K562 (cell line): Measurements from ENCODE around the gene PLCG2. TPM values are rescaled to one million over a fixed set of nuclear protein-coding genes. Genes with fewer than 3 reads are reported as not detected.

Experiments
- ATAC-seq: fragments of 200-7000 bp; cut with Tn5 transposase; 3 replicates; pipeline ENCODE4 v1.9.1; 2020; ENCODE audit warnings: moderate library complexity
- BruUV-seq: library from RNA; stranded (reverse); fragments of 400-500 nt; replicated peaks from 2 replicates; lab custom pipeline; 2021; lab: Mats Ljungman, UMichigan
- CTCF ChIA-PET: fragments of 300-600 bp; formaldehyde crosslinking; extraction: SDS; loops from one replicate; lab custom pipeline; 2021; ENCODE audit warnings: low intra/inter-chr PET ratio; lab: Yijun Ruan, JAX
- POLR2A ChIA-PET: fragments of 300-600, 350-650 bp; sonication (Branson Sonifier 250); formaldehyde crosslinking; extraction: SDS; loops from one replicate; lab custom pipeline; 2021; ENCODE audit warnings: antibody characterized with exemption, inconsistent platforms; lab: Yijun Ruan, JAX
- DNase-seq, 4 experiments: peaks; one replicate each; pipeline versions ENCODE4 v3.0.0 to v3.0.0-alpha.2; 2011 to 2018; ENCODE audit warnings: low spot score in 3 of 4, mixed read lengths in 3 of 4; ENCODE audit errors: extremely low read depth in 1 of 4
- FAIRE-seq: peaks from 2 replicates; lab custom pipeline; 2011; peaks lifted over from hg19 to GRCh38; lab: Jason Lieb, UNC
- H2AFZ ChIP-seq: 2 replicates; pipeline ENCODE4 v1.6.0; 2011; ENCODE audit warnings: low read depth, low read length, control low read depth, inconsistent platforms
- H3K27ac ChIP-seq: fragments of 200-600 bp; 3 replicates; pipeline ENCODE4 v1.8.0; 2011; ENCODE audit warnings: low read depth, mild to moderate bottlenecking, control low read depth, inconsistent platforms, low read length, moderate library complexity, mixed read lengths; ENCODE audit errors: extremely low read depth
- H3K27me3 ChIP-seq, 2 experiments: fragments of 300-600 bp in 1 of 2; 2 replicates in 1 of 2; 3 replicates in 1 of 2; pipeline versions ENCODE4 v1.6.0 to v1.8.0; 2011; ENCODE audit warnings: inconsistent platforms in 2 of 2, low read length in 2 of 2, mild to moderate bottlenecking in 1 of 2, mixed read lengths in 1 of 2, moderate library complexity in 1 of 2; ENCODE audit not compliant: control insufficient read depth in 2 of 2, insufficient read depth in 2 of 2
- H3K36me3 ChIP-seq: fragments of 300-600 bp; 3 replicates; pipeline ENCODE4 v1.8.0; 2011; ENCODE audit warnings: mild to moderate bottlenecking, low read length, inconsistent platforms; ENCODE audit not compliant: control insufficient read depth, insufficient read depth
- H3K4me1 ChIP-seq, 2 experiments: fragments of 200-600 bp in 1 of 2; replicated peaks in 1 of 2; 2 replicates in 1 of 2; 3 replicates in 1 of 2; pipeline versions ENCODE4 v1.5.1 to v1.8.0; 2011; ENCODE audit warnings: inconsistent platforms in 2 of 2, low read length in 2 of 2, mild to moderate bottlenecking in 1 of 2, mixed read lengths in 1 of 2, moderate library complexity in 1 of 2; ENCODE audit not compliant: control insufficient read depth in 2 of 2, insufficient read depth in 2 of 2
- H3K4me2 ChIP-seq: 2 replicates; pipeline ENCODE4 v1.6.1; 2011; ENCODE audit warnings: low read length, control low read depth, inconsistent platforms, mixed read lengths; ENCODE audit not compliant: insufficient read depth
- H3K4me3 ChIP-seq: fragments of 200-600 bp; sonication (generic), shearing (Covaris generic); 2 replicates; pipeline ENCODE4 v1.5.1; 2016; ENCODE audit warnings: control low read depth, inconsistent platforms
- H3K79me2 ChIP-seq: fragments of 200-600 bp; 3 replicates; pipeline ENCODE4 v1.8.0; 2011; ENCODE audit warnings: low read length, inconsistent platforms; ENCODE audit not compliant: control insufficient read depth, insufficient read depth
- H3K9ac ChIP-seq, 2 experiments: 2 replicates each; pipeline versions ENCODE4 v1.6.0 to v1.6.1; 2011; ENCODE audit warnings: low read depth in 2 of 2, low read length in 2 of 2, control low read depth in 1 of 2, inconsistent platforms in 1 of 2, mild to moderate bottlenecking in 1 of 2, mixed read lengths in 1 of 2; ENCODE audit not compliant: insufficient read depth in 1 of 2
- H3K9me1 ChIP-seq: one replicate; pipeline ENCODE4 v1.6.0; 2011; ENCODE audit warnings: inconsistent platforms, mild to moderate bottlenecking, low read length, moderate library complexity; ENCODE audit not compliant: control insufficient read depth, insufficient read depth
- H3K9me3 ChIP-seq: replicated peaks from 2 replicates; pipeline ENCODE4 v1.5.1; 2011; ENCODE audit warnings: low read depth, low read length, inconsistent platforms; ENCODE audit not compliant: control insufficient read depth, insufficient read depth
- H4K20me1 ChIP-seq: replicated peaks from 2 replicates; pipeline ENCODE4 v1.6.1; 2011; ENCODE audit warnings: low read length, inconsistent platforms, mixed read lengths; ENCODE audit not compliant: control insufficient read depth, insufficient read depth
- BRD9 ChIP-seq: fragments of 450-650 bp; IDR thresholded peaks from 2 replicates; pipeline ENCODE4 v1.6.1; 2018; ENCODE audit warnings: low read depth; ENCODE audit not compliant: partially characterized antibody
- EGR1 ChIP-seq: fragments of 450-650 bp; conservative IDR thresholded peaks from 2 replicates; pipeline ENCODE4 v1.6.1; 2017; ENCODE audit warnings: mild to moderate bottlenecking
- HNRNPH1 ChIP-seq: fragments of 200-400 bp; formaldehyde crosslinking; optimal IDR thresholded peaks from 2 replicates; pipeline ENCODE3; 2017; ENCODE audit warnings: low read depth, mild to moderate bottlenecking, low read length, moderate library complexity
- HOXB6 ChIP-seq: fragments of 250-450 bp; sonication (Bioruptor Pico); IDR thresholded peaks from 2 replicates; pipeline ENCODE4 v1.5.1; 2022; ENCODE audit warnings: mild to moderate bottlenecking, borderline replicate concordance
- NFE2L1 ChIP-seq: fragments of 450-650 bp; IDR thresholded peaks from 2 replicates; pipeline ENCODE4 v1.6.1; 2016; ENCODE audit warnings: missing genetic modification characterization, low read depth, mild to moderate bottlenecking, missing compliant biosample characterization, moderate library complexity, borderline replicate concordance
- POLR3A ChIP-seq: IDR thresholded peaks from 2 replicates; pipeline ENCODE4 v1.6.1; 2011; ENCODE audit warnings: borderline replicate concordance, mild to moderate bottlenecking, moderate library complexity; ENCODE audit not compliant: insufficient read length, insufficient read depth; ENCODE audit errors: extremely low read depth
- RBM14 ChIP-seq: fragments of 200-400 bp; formaldehyde crosslinking; IDR thresholded peaks from 2 replicates; pipeline ENCODE4 v1.6.1; 2018; ENCODE audit warnings: low read depth, mild to moderate bottlenecking, low read length, moderate library complexity, borderline replicate concordance; ENCODE audit not compliant: insufficient read depth
- RCOR1 ChIP-seq, 2 experiments: IDR thresholded peaks; 2 replicates each; pipeline ENCODE4 v1.6.1; 2012; ENCODE audit warnings: low read depth in 2 of 2, low read length in 2 of 2, borderline replicate concordance in 1 of 2, improper control_type of control experiment in 1 of 2
- SMARCC2 ChIP-seq: fragments of 450-650 bp; IDR thresholded peaks from 2 replicates; pipeline ENCODE4 v1.6.1; 2017; ENCODE audit warnings: antibody characterized with exemption, moderate library complexity, mild to moderate bottlenecking, low read depth
- ZNF224 ChIP-seq: sonication (generic); formaldehyde crosslinking; IDR thresholded peaks from 2 replicates; pipeline ENCODE4 v1.8.0; 2022; ENCODE audit warnings: mild to moderate bottlenecking, missing genetic modification reagents
- ZNF431 ChIP-seq: sonication (generic); formaldehyde crosslinking; IDR thresholded peaks from 2 replicates; pipeline ENCODE4 v1.8.0; 2022; ENCODE audit warnings: mild to moderate bottlenecking, missing genetic modification reagents
- ZNF445 ChIP-seq: fragments of 250-450 bp; sonication (Bioruptor Pico); IDR thresholded peaks from 2 replicates; pipeline ENCODE4 v1.4.0; 2020; ENCODE audit warnings: low read depth, mild to moderate bottlenecking, moderate library complexity
- ZNF584 ChIP-seq: fragments of 200-800 bp; sonication (Bioruptor generic); IDR thresholded peaks from 2 replicates; pipeline ENCODE4 v1.6.1; 2016; ENCODE audit warnings: low read depth, mild to moderate bottlenecking, missing genetic modification characterization, missing compliant biosample characterization
- WGBS: fragments of 100-300 bp; shearing (Covaris generic); methylation state at CpG from one replicate; pipeline ENCODE4 v1.1.6; 2016; ENCODE audit warnings: low coverage, mixed read lengths; ENCODE audit not compliant: insufficient coverage; ENCODE audit errors: missing lambda C conversion rate; 5-methylcytosine and 5-hydroxymethylcytosine counted together
- in situ Hi-C: fragments of 300-500 bp; cut with MboI; formaldehyde crosslinking; loops from 4 replicates; pipeline ENCODE4 v1.15.0; 2018; ENCODE audit warnings: inconsistent platforms, mixed read lengths
- intact Hi-C: fragments of 100-400 bp; cut with micrococcal nuclease; formaldehyde crosslinking; loops from 2 replicates; pipeline ENCODE4 v1.14.2; 2022
- polyA plus RNA-seq, 8 experiments: library from polyadenylated mRNA; depleted of rRNA in 4 of 8; stranded (reverse) in 5 of 8; unstranded in 3 of 8; fragments of >200 nt; fragmentation: Nextera tagmentation in 2 of 8; fragmentation: Illumina TruSeq in 1 of 8; extraction: Ambion mirVana in 2 of 8; extraction: Trizol in 1 of 8; gene quantifications; 2 replicates each; pipeline versions ENCODE4 v1.2.1 to v1.2.3, GENCODE V29; 2011 to 2014; ENCODE audit warnings: inconsistent platforms in 1 of 8, missing spikeins in 1 of 8
- total RNA-seq, 7 experiments: library from RNA; depleted of rRNA in 6 of 7; stranded (reverse); fragments of >200 nt in 6 of 7; fragmentation: Illumina TruSeq in 2 of 7; extraction: Trizol in 2 of 7; gene quantifications; 2 replicates each; pipeline versions ENCODE4 v1.2.1 to v1.2.3, GENCODE V29; 2011 to 2021; ENCODE audit warnings: low replicate concordance in 1 of 7
- TF ChIP-seq, protein P1 (sequence below): IDR thresholded peaks from 2 replicates; pipeline ENCODE4 v1.6.1; 2012; ENCODE audit warnings: low read depth, low read length, improper control_type of control experiment, borderline replicate concordance
- TF ChIP-seq, protein P2 (sequence below): sonication (generic); IDR thresholded peaks from 2 replicates; pipeline ENCODE4 v1.6.1; 2016

The PLCG2 gene
- total and polyA plus RNA-seq, 9 of the 15 experiments (the other 6 are each of a cell fraction or from before 2014, with no cell fraction given): 0.94 to 7.1 (median 3.1) TPM

DNA sequence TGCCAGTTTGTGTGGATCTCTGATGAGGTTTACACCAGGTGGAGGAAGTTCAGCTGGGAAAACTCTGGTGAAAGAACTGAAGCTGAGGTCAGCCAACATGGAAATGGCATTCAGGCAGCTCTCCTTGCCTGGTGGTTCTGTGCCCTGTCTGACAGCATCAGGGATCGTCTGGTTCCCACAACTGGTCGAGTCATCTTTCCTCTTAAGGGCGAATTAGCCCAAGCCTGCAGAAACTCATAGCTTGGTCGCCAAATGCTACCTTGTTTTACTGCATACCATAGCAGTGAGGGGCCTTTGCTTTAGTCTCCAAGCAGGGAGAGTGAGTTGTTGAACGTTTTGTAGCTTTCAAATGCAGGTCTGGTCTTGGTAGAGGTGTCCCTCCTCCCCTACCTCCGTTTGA, 7.2 kb downstream of the PLCG2 start:
- no peak overlapping the region for H3K4me2 ChIP-seq
- DNase-seq: no peak
- POLR2A ChIA-PET: no interaction called here
- no peaks in the 10 kb centered on the region for H3K9me3 ChIP-seq
- WGBS: 12% methylated on average over 6 of the region's 6 CpGs
- peaks cover 0 to 3% of the 10 kb centered on the region in 2 experiments; a peak in 2 of 5 replicates for H3K4me1 ChIP-seq
- in situ Hi-C loops (no loop called here), intact Hi-C loops (no loop called here)
- H3K9me1 ChIP-seq: no peaks in the 10 kb centered on the region
- H4K20me1 ChIP-seq: no peaks in the 10 kb centered on the region
- H2AFZ ChIP-seq: no peak overlapping the region
- BruUV-seq: no TSS peak
- no peak for TF ChIP-seq HOXB6 (CRISPR knock-in tag)
- TF ChIP-seq RBM14: no peak
- TF ChIP-seq SMARCC2: no peak
- TF ChIP-seq EGR1: no peak
- no peak for TF ChIP-seq ZNF584 (CRISPR knock-in tag)
- H3K4me3 ChIP-seq: no peak overlapping the region
- CTCF ChIA-PET: no interaction called here
- peaks cover 5 to 35% of the 10 kb centered on the region in 2 experiments for H3K27me3 ChIP-seq
- no peaks in the 10 kb centered on the region for H3K36me3 ChIP-seq
- H3K79me2 ChIP-seq: no peaks in the 10 kb centered on the region
- no peak overlapping the region for H3K27ac ChIP-seq
- no peak for FAIRE-seq
- ATAC-seq: no peak; the same call in 2 of the 3 replicates
- H3K9ac ChIP-seq: no peak overlapping the region

DNA sequence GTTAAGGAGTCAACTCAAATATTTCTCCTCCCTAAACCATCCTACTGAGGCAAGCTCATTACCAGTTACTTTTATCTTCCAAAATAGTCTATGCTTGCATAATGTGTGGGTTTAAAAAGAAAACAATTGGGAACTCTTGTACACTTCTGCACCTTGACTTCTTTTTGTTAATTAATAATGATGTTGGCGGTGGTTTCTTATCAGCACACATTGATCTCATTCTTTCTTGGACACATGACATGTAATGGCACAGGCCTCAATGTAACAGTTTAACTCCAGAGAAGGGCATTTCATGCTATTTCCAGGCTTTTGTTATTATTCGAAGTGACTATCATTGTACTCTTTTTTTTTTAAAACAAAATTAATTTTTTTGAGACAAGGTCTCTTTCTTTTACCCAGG, 7.8 kb downstream of the PLCG2 start:
- ATAC-seq: no peak
- H3K27ac ChIP-seq: no peak overlapping the region
- ChIA-PET CTCF (no interaction called here), POLR2A (no interaction called here)
- BruUV-seq: no TSS peak
- peaks cover 0 to 3% of the 10 kb centered on the region in 2 experiments; a peak in 2 of 5 replicates for H3K4me1 ChIP-seq
- no peak overlapping the region for H3K4me3 ChIP-seq
- intact Hi-C loops (no loop called here), in situ Hi-C loops (no loop called here)
- no peaks in the 10 kb centered on the region for H3K36me3 ChIP-seq
- peaks cover 2 to 35% of the 10 kb centered on the region in 2 experiments; a peak in 3 of 5 replicates for H3K27me3 ChIP-seq
- 39% methylated on average over 2 of the region's 2 CpGs for WGBS
- no peaks in the 10 kb centered on the region for H3K9me1 ChIP-seq
- no peaks in the 10 kb centered on the region for H3K79me2 ChIP-seq
- no peak overlapping the region for H2AFZ ChIP-seq
- H3K9me3 ChIP-seq: no peaks in the 10 kb centered on the region
- no peak overlapping the region for H3K9ac ChIP-seq
- no peak for DNase-seq
- H4K20me1 ChIP-seq: no peaks in the 10 kb centered on the region
- no peak for FAIRE-seq
- H3K4me2 ChIP-seq: no peak overlapping the region
- TF ChIP-seq ZNF445 (CRISPR knock-in tag) (no peak), POLR3A (no peak), ZNF431 (CRISPR knock-in tag) (no peak), HNRNPH1 (no peak), NFE2L1 (tag) (no peak), BRD9 (no peak), ZNF224 (CRISPR knock-in tag) (no peak), RCOR1 (IDR thresholded peaks at IDR 0.05; ENCODE audit: borderline replicate concordance in 1 of 2, low read depth in 2 of 2, low read length in 2 of 2) (no peak)
- TF ChIP-seq, protein P1, sequence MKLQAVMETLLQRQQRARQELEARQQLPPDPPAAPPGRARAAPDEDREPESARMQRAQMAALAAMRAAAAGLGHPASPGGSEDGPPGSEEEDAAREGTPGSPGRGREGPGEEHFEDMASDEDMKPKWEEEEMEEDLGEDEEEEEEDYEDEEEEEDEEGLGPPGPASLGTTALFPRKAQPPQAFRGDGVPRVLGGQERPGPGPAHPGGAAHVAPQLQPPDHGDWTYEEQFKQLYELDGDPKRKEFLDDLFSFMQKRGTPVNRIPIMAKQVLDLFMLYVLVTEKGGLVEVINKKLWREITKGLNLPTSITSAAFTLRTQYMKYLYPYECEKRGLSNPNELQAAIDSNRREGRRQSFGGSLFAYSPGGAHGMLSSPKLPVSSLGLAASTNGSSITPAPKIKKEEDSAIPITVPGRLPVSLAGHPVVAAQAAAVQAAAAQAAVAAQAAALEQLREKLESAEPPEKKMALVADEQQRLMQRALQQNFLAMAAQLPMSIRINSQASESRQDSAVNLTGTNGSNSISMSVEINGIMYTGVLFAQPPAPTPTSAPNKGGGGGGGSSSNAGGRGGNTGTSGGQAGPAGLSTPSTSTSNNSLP: no peak
- TF ChIP-seq, protein P2, sequence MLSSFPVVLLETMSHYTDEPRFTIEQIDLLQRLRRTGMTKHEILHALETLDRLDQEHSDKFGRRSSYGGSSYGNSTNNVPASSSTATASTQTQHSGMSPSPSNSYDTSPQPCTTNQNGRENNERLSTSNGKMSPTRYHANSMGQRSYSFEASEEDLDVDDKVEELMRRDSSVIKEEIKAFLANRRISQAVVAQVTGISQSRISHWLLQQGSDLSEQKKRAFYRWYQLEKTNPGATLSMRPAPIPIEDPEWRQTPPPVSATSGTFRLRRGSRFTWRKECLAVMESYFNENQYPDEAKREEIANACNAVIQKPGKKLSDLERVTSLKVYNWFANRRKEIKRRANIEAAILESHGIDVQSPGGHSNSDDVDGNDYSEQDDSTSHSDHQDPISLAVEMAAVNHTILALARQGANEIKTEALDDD: no peak
